Panc1 (cell line): ENCODE results near the gene MAPKBP1. TPM values are rescaled to one million over a fixed set of nuclear protein-coding genes. Genes with fewer than 3 reads are reported as not detected.

Source experiments
- ATAC-seq: fragments of 200-7000 bp; cut with Tn5 transposase; 2 replicates; pipeline ENCODE4 v1.9.1; 2020; ENCODE audit warnings: mild to moderate bottlenecking, moderate library complexity
- BruUV-seq: library from RNA; stranded (reverse); fragments of 400-500 nt; replicated peaks from 2 replicates; lab custom pipeline; 2021; lab: Mats Ljungman, UMichigan
- CTCF ChIA-PET: fragments of 300-600 bp; sonication (Branson Sonifier 250); formaldehyde crosslinking; loops from one replicate; lab custom pipeline; 2022; ENCODE audit warnings: antibody characterized with exemption; lab: Charles Lee
- POLR2A ChIA-PET: fragments of 300-600 bp; sonication (Branson Sonifier 250); formaldehyde crosslinking; loops from one replicate; lab custom pipeline; 2022; ENCODE audit warnings: antibody characterized with exemption; lab: Charles Lee
- DNase-seq: peaks from one replicate; pipeline ENCODE4 v3.0.0-alpha.2; 2010; ENCODE audit warnings: low read depth, low spot score
- H3K27ac ChIP-seq: 2 replicates; pipeline ENCODE4 v1.5.1; 2011; ENCODE audit warnings: mild to moderate bottlenecking, low read length, inconsistent platforms
- H3K27me3 ChIP-seq: fragments of 200-500 bp; sonication (Bioruptor generic); 2 replicates; pipeline ENCODE4 v1.6.0; 2014; ENCODE audit warnings: low read length, inconsistent platforms; ENCODE audit not compliant: control insufficient read depth, insufficient read depth
- H3K36me3 ChIP-seq: fragments of 200-500 bp; sonication (Bioruptor generic); 2 replicates; pipeline ENCODE4 v1.5.1; 2014; ENCODE audit warnings: inconsistent platforms, mild to moderate bottlenecking, low read length, moderate library complexity; ENCODE audit not compliant: control insufficient read depth, insufficient read depth
- H3K4me1 ChIP-seq: 2 replicates; pipeline ENCODE4 v1.5.1; 2011; ENCODE audit warnings: inconsistent platforms, mild to moderate bottlenecking, low read length, moderate library complexity; ENCODE audit not compliant: control insufficient read depth, insufficient read depth
- H3K4me3 ChIP-seq, 2 experiments: 2 replicates each; pipeline ENCODE4 v1.5.1; 2011 to 2012; ENCODE audit warnings: low read depth in 2 of 2, low read length in 2 of 2, mild to moderate bottlenecking in 2 of 2, inconsistent platforms in 1 of 2, moderate library complexity in 1 of 2
- H3K9me3 ChIP-seq: fragments of 200-500 bp; sonication (Bioruptor generic); 2 replicates; pipeline ENCODE4 v1.5.1; 2014; ENCODE audit warnings: low read depth, mild to moderate bottlenecking, inconsistent platforms, low read length, moderate library complexity; ENCODE audit not compliant: control insufficient read depth, insufficient read depth
- POLR2AphosphoS5 ChIP-seq: IDR thresholded peaks from 2 replicates; pipeline ENCODE4 v1.6.1; 2012; ENCODE audit warnings: mild to moderate bottlenecking, low read depth, low read length, moderate library complexity
- SIN3A ChIP-seq: IDR thresholded peaks from 2 replicates; pipeline ENCODE4 v1.6.1; 2012; ENCODE audit warnings: low read depth, mild to moderate bottlenecking, low read length, moderate library complexity, borderline replicate concordance; ENCODE audit not compliant: insufficient read depth
- TCF7L2 ChIP-seq: IDR thresholded peaks from 2 replicates; pipeline ENCODE4 v1.6.1; 2011; ENCODE audit warnings: mild to moderate bottlenecking, low read depth, low read length, inconsistent platforms
- in situ Hi-C: cut with HindIII; loops from 2 replicates; pipeline ENCODE4 v1.10.0; 2016; ENCODE audit warnings: low sequenced_read_pairs, low pct_unique_long_range_greater_than_20kb
- intact Hi-C: fragments of 100-400 bp; cut with micrococcal nuclease; formaldehyde crosslinking; loops from one replicate; pipeline ENCODE4 v1.10.0; 2022; ENCODE audit not compliant: unreplicated experiment
- total RNA-seq: library from RNA; stranded (reverse); gene quantifications from one replicate; pipeline ENCODE4 v1.2.1, GENCODE V29; 2021; ENCODE audit not compliant: unreplicated experiment
- TF ChIP-seq, protein P1 (sequence below), 2 experiments: IDR thresholded peaks; 2 replicates each; pipeline ENCODE4 v1.6.1; 2011 to 2012; ENCODE audit warnings: low read depth in 2 of 2, control low read depth in 1 of 2, low read length in 1 of 2, mild to moderate bottlenecking in 1 of 2, moderate library complexity in 1 of 2; ENCODE audit not compliant: insufficient read depth in 1 of 2
- TF ChIP-seq, protein P2 (sequence below): fragments of 450-650 bp; IDR thresholded peaks from 2 replicates; pipeline ENCODE4 v1.5.1; 2017; ENCODE audit warnings: mild to moderate bottlenecking

MAPKBP1 gene
- total RNA-seq, 1 experiment from 2014 or later, result 38.4 TPM

DNA sequence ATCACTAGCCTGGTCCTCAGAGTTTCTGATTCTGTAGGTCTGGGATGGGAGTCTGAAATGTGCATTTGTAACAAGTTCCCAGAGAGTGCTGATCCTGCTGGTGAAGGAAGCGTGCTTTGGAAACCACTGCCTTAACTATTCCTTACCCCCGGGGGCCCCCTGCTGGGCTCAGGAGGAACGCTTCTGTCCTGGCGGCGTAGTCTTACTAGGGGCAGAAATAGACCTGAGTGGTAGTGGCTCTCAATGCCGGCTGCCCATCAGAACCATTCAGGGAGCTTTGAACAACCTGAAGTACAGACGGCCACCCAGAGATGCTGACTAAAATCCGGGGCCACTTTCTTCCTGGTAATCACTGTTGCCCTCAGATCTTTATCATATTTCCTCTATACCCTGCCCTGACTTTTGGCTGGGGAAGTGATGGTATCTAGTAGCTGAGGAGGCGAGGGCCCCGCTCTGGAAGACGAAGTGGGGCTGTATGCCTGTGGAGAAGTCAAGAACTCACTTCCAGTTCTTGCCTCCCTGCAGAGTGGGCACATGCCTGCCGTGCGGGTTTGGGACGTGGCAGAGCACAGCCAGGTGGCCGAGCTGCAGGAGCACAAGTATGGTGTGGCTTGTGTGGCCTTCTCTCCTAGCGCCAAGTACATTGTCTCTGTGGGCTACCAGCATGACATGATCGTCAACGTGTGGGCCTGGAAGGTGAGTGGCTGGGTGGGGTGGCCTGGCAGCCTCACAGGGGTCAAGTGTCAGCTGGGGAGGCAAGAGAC is 37.3 kb downstream of the MAPKBP1 start:
- DNase-seq, result peak; percentile 60

DNA sequence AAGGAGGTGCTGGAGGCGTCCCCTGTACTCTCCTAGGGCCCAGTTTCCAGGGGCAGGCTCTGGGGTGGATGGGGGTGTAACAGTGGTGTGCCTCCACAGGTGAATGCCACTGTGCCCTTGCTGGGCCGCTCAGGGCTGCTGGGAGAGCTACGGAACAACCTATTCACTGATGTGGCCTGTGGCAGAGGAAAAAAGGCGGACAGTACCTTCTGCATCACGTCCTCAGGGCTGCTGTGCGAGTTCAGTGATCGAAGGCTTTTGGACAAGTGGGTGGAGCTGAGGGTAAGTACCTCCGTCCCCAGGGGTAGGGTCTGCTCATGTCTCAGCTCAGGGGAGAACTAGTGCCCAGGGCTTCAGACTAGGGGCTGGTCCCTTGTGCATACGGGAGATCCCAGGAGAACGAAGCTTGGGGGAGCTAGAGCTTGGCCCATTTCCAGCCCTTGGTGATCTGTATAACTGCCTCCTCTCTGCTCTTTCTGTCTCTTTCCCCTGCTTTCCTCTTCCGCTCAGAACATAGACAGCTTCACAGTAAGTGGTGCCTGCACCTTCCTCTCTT is 38.6 kb downstream of the MAPKBP1 start:
- POLR2A ChIA-PET, result no interaction called here

More for the DNA sequence above, 37.3 kb downstream of the MAPKBP1 start:
- Histone ChIP-seq H3K36me3 (peaks cover 2% of the 10 kb centered on the region; the same call in 1 of the 2 replicates), H3K9me3 (no peaks in the 10 kb centered on the region), H3K4me3 (no peak overlapping the region), H3K4me1 (no peaks in the 10 kb centered on the region; the same call in 1 of the 2 replicates), H3K27me3 (no peaks in the 10 kb centered on the region), H3K27ac (no peak overlapping the region)
- ATAC-seq, result peak; percentile 97
- in situ Hi-C loops, result no loop called here
- no TSS peak for BruUV-seq
- TF ChIP-seq, protein P1, sequence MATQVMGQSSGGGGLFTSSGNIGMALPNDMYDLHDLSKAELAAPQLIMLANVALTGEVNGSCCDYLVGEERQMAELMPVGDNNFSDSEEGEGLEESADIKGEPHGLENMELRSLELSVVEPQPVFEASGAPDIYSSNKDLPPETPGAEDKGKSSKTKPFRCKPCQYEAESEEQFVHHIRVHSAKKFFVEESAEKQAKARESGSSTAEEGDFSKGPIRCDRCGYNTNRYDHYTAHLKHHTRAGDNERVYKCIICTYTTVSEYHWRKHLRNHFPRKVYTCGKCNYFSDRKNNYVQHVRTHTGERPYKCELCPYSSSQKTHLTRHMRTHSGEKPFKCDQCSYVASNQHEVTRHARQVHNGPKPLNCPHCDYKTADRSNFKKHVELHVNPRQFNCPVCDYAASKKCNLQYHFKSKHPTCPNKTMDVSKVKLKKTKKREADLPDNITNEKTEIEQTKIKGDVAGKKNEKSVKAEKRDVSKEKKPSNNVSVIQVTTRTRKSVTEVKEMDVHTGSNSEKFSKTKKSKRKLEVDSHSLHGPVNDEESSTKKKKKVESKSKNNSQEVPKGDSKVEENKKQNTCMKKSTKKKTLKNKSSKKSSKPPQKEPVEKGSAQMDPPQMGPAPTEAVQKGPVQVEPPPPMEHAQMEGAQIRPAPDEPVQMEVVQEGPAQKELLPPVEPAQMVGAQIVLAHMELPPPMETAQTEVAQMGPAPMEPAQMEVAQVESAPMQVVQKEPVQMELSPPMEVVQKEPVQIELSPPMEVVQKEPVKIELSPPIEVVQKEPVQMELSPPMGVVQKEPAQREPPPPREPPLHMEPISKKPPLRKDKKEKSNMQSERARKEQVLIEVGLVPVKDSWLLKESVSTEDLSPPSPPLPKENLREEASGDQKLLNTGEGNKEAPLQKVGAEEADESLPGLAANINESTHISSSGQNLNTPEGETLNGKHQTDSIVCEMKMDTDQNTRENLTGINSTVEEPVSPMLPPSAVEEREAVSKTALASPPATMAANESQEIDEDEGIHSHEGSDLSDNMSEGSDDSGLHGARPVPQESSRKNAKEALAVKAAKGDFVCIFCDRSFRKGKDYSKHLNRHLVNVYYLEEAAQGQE (IDR thresholded peaks at IDR 0.05; ENCODE audit: insufficient read depth in 1 of 2, low read depth in 2 of 2, low read length in 1 of 2), result no peak
- TF ChIP-seq POLR2AphosphoS5 (no peak), TCF7L2 (no peak), SIN3A (no peak)
- TF ChIP-seq, protein P2, sequence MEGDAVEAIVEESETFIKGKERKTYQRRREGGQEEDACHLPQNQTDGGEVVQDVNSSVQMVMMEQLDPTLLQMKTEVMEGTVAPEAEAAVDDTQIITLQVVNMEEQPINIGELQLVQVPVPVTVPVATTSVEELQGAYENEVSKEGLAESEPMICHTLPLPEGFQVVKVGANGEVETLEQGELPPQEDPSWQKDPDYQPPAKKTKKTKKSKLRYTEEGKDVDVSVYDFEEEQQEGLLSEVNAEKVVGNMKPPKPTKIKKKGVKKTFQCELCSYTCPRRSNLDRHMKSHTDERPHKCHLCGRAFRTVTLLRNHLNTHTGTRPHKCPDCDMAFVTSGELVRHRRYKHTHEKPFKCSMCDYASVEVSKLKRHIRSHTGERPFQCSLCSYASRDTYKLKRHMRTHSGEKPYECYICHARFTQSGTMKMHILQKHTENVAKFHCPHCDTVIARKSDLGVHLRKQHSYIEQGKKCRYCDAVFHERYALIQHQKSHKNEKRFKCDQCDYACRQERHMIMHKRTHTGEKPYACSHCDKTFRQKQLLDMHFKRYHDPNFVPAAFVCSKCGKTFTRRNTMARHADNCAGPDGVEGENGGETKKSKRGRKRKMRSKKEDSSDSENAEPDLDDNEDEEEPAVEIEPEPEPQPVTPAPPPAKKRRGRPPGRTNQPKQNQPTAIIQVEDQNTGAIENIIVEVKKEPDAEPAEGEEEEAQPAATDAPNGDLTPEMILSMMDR, result peak; percentile 93
- POLR2A ChIA-PET, result interaction anchor here (0.6 kb wide), 1 partner anchor 29 kb away, joined by 6 read pairs; no protein-coding TSS in a partner anchor
- CTCF ChIA-PET, result interaction anchor here (0.6 to 1.9 kb wide), 4 partner anchors 38 to 251 kb away, joined by 3 to 20 read pairs (median 11); partner anchors contain the start of gene MAPKBP1
- intact Hi-C loops, result loop anchor here (1.0 to 10.0 kb wide), 2 partner anchors 39 to 207 kb away; no protein-coding TSS in a partner anchor

More for the DNA sequence above, 38.6 kb downstream of the MAPKBP1 start:
- Histone ChIP-seq H3K27me3 (no peaks in the 10 kb centered on the region), H3K4me1 (no peaks in the 10 kb centered on the region; the same call in 1 of the 2 replicates), H3K9me3 (no peaks in the 10 kb centered on the region), H3K4me3 (no peak overlapping the region), H3K27ac (no peak overlapping the region), H3K36me3 (peaks cover 2% of the 10 kb centered on the region; the same call in 1 of the 2 replicates)
- CTCF ChIA-PET, result interaction anchor here (0.8 to 1.9 kb wide), 2 partner anchors 209 to 252 kb away, joined by 5 read pairs; no protein-coding TSS in a partner anchor
- in situ Hi-C loops (no loop called here), intact Hi-C loops (loop anchor here (10.0 kb wide), 1 partner anchor 208 kb away; no protein-coding TSS in a partner anchor)
- BruUV-seq, result no TSS peak
- ATAC-seq (no peak), DNase-seq (no peak)
- no peak for TF ChIP-seq SIN3A
- TF ChIP-seq, protein P1 (IDR thresholded peaks at IDR 0.05; ENCODE audit: insufficient read depth in 1 of 2, low read depth in 2 of 2, low read length in 1 of 2), result no peak
